OCI-LY3 (cell line): Measurements from ENCODE around the gene EPS15.
A peak's percentile ranks its signal among the peaks of the same experiment; 100 is the strongest.

Experiments
- H2AFZ ChIP-seq: fragments of 200-600, 300-600 bp; shearing (Covaris generic); 2 replicates; pipeline ENCODE4 v1.6.0; 2014; ENCODE audit warnings: antibody characterized with exemption, low read depth, low read length
- H3K27ac ChIP-seq: fragments of 200-600, 300-600 bp; sonication (generic); 2 replicates; pipeline ENCODE4 v1.5.1; 2014; ENCODE audit warnings: mild to moderate bottlenecking, low read length, moderate library complexity, mixed read lengths
- H3K27me3 ChIP-seq: fragments of 200-600, 300-600 bp; sonication (generic); 2 replicates; pipeline ENCODE4 v1.6.1; 2014; ENCODE audit warnings: low read depth, low read length, mixed read lengths
- H3K36me3 ChIP-seq: fragments of 200-600, 300-600 bp; sonication (generic); replicated peaks from 2 replicates; pipeline ENCODE3; 2014; ENCODE audit warnings: low read depth, low read length, mixed read lengths
- H3K4me1 ChIP-seq: fragments of 300-600, 200-600 bp; sonication (generic); 2 replicates; pipeline ENCODE4 v1.6.1; 2014; ENCODE audit warnings: low read length, mixed read lengths
- H3K4me2 ChIP-seq: fragments of 200-600, 300-600 bp; sonication (generic); 2 replicates; pipeline ENCODE4 v1.6.1; 2014; ENCODE audit warnings: low read length, mixed read lengths
- H3K4me3 ChIP-seq: fragments of 300-600, 200-600 bp; sonication (generic); 2 replicates; pipeline ENCODE4 v1.5.1; 2014; ENCODE audit warnings: antibody characterized with exemption, mild to moderate bottlenecking, low read length, moderate library complexity
- H3K79me2 ChIP-seq: fragments of 300-600, 200-600 bp; shearing (Covaris generic); 2 replicates; pipeline ENCODE4 v1.6.1; 2014; ENCODE audit warnings: mild to moderate bottlenecking, low read length, mixed read lengths
- H3K9ac ChIP-seq: fragments of 300-600, 200-600 bp; shearing (Covaris generic); 2 replicates; pipeline ENCODE4 v1.6.0; 2014; ENCODE audit warnings: mild to moderate bottlenecking, low read length, moderate library complexity
- H3K9me3 ChIP-seq: fragments of 200-600, 300-600 bp; shearing (Covaris generic); 2 replicates; pipeline ENCODE4 v1.6.1; 2014; ENCODE audit warnings: low read length, mixed read lengths; ENCODE audit not compliant: insufficient read depth
- H4K20me1 ChIP-seq: fragments of 200-600, 300-600 bp; sonication (generic); 2 replicates; pipeline ENCODE4 v1.6.1; 2016; ENCODE audit warnings: low read length, mixed read lengths; ENCODE audit not compliant: insufficient read depth
- EZH2phosphoT487 ChIP-seq: fragments of 200-600 bp; shearing (Covaris generic); IDR thresholded peaks from 2 replicates; pipeline ENCODE4 v1.6.1; 2018; ENCODE audit warnings: antibody characterized with exemption, mixed run types, low read depth
- TF ChIP-seq, protein P1 (sequence below): fragments of 200-600, 300-600 bp; sonication (generic); IDR thresholded peaks from 2 replicates; pipeline ENCODE4 v1.5.1; 2014; ENCODE audit warnings: antibody characterized with exemption, low read length, low read depth

EPS15 gene

DNA sequence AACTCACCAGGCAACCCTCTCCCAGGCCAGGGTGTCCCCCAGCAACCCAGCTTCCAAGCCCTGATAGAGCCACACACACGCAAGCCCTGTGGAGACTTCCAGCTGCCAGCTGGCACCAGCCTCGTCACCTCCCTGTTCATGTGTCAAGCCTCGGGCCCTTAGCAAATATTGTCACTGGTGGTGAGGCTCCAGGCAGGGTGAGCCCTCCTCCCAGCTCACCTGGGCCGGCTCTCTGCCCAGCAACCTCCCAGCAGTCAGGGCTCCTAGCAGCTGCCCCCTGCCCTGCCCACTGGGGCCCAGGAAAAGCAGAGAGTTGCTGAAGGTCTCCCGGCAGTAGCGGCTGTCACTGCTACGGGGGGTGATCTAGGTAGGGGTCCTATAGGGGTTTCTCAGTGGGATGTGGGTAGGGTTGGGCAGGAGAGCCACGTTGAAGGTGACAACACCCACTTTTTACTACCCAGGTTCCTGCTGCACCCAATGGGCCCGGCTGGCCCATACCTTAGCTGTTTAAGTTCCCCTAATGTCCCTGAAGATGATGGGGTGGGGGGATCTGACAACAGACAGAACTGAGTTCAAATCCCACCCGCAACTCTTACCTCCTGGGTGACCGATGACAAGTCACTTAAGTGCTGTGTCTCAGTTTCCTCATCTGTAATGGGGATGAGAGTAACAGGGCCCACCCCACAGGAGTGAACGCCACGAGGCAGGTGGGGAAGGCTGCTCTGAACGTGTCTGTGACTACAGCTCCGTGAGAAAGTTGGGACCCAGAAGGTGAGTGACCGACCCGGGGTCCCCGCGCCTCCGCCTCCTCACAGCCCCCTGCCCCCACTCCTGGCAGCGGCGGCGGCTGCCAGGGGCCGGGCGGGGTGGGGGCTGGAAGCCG is 189.4 kb downstream of the EPS15 start:
- 0 out of 2 replicates have a peak, but pooled peaks cover 6% of the 10 kb centered on the region for H3K27me3 ChIP-seq
- H2AFZ ChIP-seq, result no peak overlapping the region
- H3K9ac ChIP-seq, result no peak overlapping the region
- no peaks in the 10 kb centered on the region for H3K79me2 ChIP-seq
- peaks cover 11% of the 10 kb centered on the region for H3K4me1 ChIP-seq
- H3K27ac ChIP-seq, result no peak overlapping the region
- no peaks in the 10 kb centered on the region for H3K9me3 ChIP-seq
- no peaks in the 10 kb centered on the region for H4K20me1 ChIP-seq
- peak overlapping the region; percentile 87 for H3K4me3 ChIP-seq
- H3K36me3 ChIP-seq, result no peaks in the 10 kb centered on the region
- TF ChIP-seq EZH2phosphoT487, result no peak
- TF ChIP-seq, protein P1, sequence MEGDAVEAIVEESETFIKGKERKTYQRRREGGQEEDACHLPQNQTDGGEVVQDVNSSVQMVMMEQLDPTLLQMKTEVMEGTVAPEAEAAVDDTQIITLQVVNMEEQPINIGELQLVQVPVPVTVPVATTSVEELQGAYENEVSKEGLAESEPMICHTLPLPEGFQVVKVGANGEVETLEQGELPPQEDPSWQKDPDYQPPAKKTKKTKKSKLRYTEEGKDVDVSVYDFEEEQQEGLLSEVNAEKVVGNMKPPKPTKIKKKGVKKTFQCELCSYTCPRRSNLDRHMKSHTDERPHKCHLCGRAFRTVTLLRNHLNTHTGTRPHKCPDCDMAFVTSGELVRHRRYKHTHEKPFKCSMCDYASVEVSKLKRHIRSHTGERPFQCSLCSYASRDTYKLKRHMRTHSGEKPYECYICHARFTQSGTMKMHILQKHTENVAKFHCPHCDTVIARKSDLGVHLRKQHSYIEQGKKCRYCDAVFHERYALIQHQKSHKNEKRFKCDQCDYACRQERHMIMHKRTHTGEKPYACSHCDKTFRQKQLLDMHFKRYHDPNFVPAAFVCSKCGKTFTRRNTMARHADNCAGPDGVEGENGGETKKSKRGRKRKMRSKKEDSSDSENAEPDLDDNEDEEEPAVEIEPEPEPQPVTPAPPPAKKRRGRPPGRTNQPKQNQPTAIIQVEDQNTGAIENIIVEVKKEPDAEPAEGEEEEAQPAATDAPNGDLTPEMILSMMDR, result no peak
- peak overlapping the region; percentile 62 for H3K4me2 ChIP-seq

DNA sequence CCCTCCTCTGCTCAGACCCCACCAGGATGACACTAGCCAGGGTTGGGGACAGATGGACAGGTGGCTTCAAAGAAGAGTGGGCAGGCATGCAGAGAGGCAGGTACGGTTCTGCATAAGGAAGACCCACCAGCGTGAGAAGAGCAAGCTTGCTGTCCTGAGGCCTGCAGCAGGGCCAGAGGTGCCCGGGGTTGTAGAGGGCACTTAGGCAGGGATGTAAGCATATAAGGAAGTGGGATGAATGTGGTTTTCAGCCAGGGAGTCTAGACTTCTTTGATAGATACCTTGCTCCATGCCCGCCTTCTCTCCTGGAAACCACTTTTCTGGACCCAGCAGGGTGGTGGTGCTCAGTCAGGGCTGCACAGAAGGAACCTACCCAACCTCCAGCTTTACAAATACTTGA is 190.1 kb downstream of the EPS15 start:
- no peak overlapping the region for H3K9ac ChIP-seq
- no peaks in the 10 kb centered on the region for H3K79me2 ChIP-seq
- H3K27ac ChIP-seq, result no peak overlapping the region
- H2AFZ ChIP-seq, result no peak overlapping the region
- no peaks in the 10 kb centered on the region for H3K36me3 ChIP-seq
- no peaks in the 10 kb centered on the region for H3K9me3 ChIP-seq
- H4K20me1 ChIP-seq, result no peaks in the 10 kb centered on the region
- 0 out of 2 replicates have a peak, but pooled peaks cover 6% of the 10 kb centered on the region for H3K27me3 ChIP-seq
- peaks cover 11% of the 10 kb centered on the region for H3K4me1 ChIP-seq
- H3K4me2 ChIP-seq, result no peak overlapping the region
- no peak for TF ChIP-seq EZH2phosphoT487
- TF ChIP-seq, protein P1, result no peak
- H3K4me3 ChIP-seq, result no peak overlapping the region

DNA sequence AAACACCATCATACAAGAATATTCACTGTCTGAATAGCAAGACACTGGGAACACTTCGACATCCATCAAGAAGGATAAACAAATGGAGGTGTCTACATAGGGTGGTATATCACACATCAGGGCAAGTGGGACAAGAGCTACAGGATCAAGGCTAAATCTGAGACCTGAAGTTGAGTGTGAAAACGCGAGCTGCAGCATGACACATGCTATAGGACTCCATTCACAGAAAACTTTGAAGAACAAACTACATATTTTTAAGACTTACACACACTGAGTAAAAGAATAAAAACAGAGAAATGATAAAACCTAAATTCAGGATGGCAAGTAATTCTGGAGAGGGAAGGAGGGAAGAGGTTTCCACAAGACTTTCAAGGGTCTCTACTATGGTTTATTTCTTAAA is 190.8 kb downstream of the EPS15 start:
- no peak overlapping the region for H3K4me3 ChIP-seq
- TF ChIP-seq, protein P1, result no peak
- no peak for TF ChIP-seq EZH2phosphoT487

DNA sequence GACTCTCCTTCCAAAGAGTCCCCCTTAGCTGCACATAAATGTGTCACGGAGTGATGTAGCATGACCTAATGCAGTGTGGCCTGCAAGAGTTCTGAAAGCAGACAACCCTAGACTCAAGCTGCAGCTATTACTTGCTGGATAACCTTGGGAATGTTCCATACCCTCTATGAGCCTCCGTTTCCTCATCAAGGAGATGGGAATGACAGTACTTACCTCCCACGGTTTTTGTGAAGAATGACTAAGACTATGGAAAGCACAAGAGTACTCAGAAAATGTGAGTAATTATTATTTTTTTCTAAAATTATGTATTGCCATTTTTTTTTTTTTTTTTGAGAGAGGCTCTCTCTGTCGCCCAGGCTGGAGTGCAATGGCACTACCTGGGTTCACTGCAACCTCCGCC is 191.7 kb downstream of the EPS15 start:
- Histone ChIP-seq H4K20me1 (no peaks in the 10 kb centered on the region), H2AFZ (no peak overlapping the region), H3K9ac (no peak overlapping the region), H3K4me1 (peaks cover 11% of the 10 kb centered on the region), H3K27ac (no peak overlapping the region), H3K27me3 (0 out of 2 replicates have a peak, but pooled peaks cover 6% of the 10 kb centered on the region), H3K36me3 (no peaks in the 10 kb centered on the region), H3K4me2 (no peak overlapping the region), H3K79me2 (no peaks in the 10 kb centered on the region), H3K4me3 (no peak overlapping the region), H3K9me3 (no peaks in the 10 kb centered on the region)
- TF ChIP-seq, protein P1, result no peak
- no peak for TF ChIP-seq EZH2phosphoT487

More for the DNA sequence above, 190.8 kb downstream of the EPS15 start:
- no peak overlapping the region for H3K9ac ChIP-seq
- H4K20me1 ChIP-seq, result no peaks in the 10 kb centered on the region
- no peaks in the 10 kb centered on the region for H3K36me3 ChIP-seq
- H3K9me3 ChIP-seq, result no peaks in the 10 kb centered on the region
- 0 out of 2 replicates have a peak, but pooled peaks cover 6% of the 10 kb centered on the region for H3K27me3 ChIP-seq
- peaks cover 11% of the 10 kb centered on the region for H3K4me1 ChIP-seq
- H3K4me2 ChIP-seq, result no peak overlapping the region
- H3K79me2 ChIP-seq, result no peaks in the 10 kb centered on the region
- no peak overlapping the region for H3K27ac ChIP-seq
- H2AFZ ChIP-seq, result no peak overlapping the region
